ENCODE results near the gene EGLN3. TPM values are rescaled to one million over a fixed set of nuclear protein-coding genes. Genes with fewer than 3 reads are reported as not detected.
A peak's percentile ranks its signal among the peaks of the same experiment; 100 is the strongest.

EGLN3 gene
- total and polyA plus RNA-seq, 4 donors: 1.3 to 2.3 (median 1.5) TPM

DNA sequence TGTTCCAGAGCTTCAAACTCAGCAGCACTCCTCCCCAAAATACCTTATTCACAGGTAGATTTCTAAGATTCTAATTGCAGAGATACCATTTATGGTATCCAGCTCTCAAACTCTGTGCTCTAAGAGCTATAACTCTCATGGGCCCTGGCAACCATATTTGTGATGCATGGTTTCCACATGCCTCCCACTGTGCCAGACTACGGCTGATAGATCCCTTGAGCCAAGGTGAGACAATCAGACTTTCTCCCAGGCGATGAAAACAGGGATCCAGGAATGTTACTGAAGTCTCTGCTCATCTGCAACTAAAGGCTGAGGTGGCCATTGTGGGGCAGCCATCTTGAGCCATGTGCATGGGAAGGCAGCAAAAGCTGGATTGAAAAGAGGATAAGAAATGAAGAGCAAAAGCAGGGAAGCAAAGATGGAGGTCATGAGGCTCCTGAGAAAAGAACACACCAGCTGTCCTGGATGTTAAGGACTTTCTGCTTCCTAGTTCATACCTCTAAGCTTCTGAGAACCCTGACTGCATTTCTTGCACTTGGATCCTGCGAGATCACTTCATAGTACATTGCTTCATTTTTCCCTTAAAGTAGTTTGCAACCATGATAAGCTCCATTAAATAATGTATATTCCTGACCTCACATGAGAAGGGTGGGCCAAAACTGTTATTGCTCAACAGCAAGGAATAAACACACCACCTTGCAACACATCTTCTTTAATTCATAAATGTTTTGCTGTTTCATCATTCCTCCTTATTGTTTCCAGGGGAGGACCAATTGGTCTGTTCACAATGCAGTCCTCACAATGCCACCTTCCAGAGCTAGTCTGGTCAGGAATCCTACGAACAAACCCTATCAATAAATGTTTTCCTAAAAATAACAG lies 5.4 kb downstream of the EGLN3 start:
- Histone ChIP-seq H3K27ac (ENCODE audit: low read depth in 1 of 2, low read length in 2 of 2) (no peak overlapping the region), H3K36me3 (ENCODE audit: control insufficient read depth in 4 of 4, insufficient read depth in 3 of 4, low read depth in 1 of 4, low read length in 3 of 4) (no peaks in the 10 kb centered on the region), H3K9me3 (ENCODE audit: control insufficient read depth in 4 of 4, low read length in 3 of 4) (no peaks in the 10 kb centered on the region), H3K4me3 (ENCODE audit: low read depth in 1 of 3, low read length in 3 of 3) (no peak overlapping the region), H3K9ac (ENCODE audit: low read depth in 1 of 2, low read length in 2 of 2) (no peak overlapping the region), H3K27me3 (ENCODE audit: control insufficient read depth in 4 of 4, insufficient read depth in 4 of 4, low read length in 3 of 4) (no peaks in the 10 kb centered on the region), H3K4me1 (ENCODE audit: control insufficient read depth in 4 of 4, insufficient read depth in 4 of 4, low read length in 3 of 4) (peaks cover 0 to 4% (median 4%) of the 10 kb centered on the region in 4 donors)
- DNase-seq (ENCODE audit: low spot score): no peak
- WGBS: 92% methylated on average over 4 of the region's 4 CpGs
- no peak for TF ChIP-seq FOXA2 (IDR thresholded peaks at IDR 0.05)
- TF ChIP-seq TAF1 (conservative IDR thresholded peaks at IDR 0.05): no peak
- TF ChIP-seq RAD21 (IDR thresholded peaks at IDR 0.05): no peak
- TF ChIP-seq JUND (IDR thresholded peaks at IDR 0.05): no peak
- TF ChIP-seq FOXA1 (IDR thresholded peaks at IDR 0.05): no peak
- no peak for TF ChIP-seq RXRA (IDR thresholded peaks at IDR 0.05)
- TF ChIP-seq GABPA (IDR thresholded peaks at IDR 0.05 in 1 of 2, conservative IDR thresholded peaks at IDR 0.05 in 1 of 2): no peak
- TF ChIP-seq, protein P1, sequence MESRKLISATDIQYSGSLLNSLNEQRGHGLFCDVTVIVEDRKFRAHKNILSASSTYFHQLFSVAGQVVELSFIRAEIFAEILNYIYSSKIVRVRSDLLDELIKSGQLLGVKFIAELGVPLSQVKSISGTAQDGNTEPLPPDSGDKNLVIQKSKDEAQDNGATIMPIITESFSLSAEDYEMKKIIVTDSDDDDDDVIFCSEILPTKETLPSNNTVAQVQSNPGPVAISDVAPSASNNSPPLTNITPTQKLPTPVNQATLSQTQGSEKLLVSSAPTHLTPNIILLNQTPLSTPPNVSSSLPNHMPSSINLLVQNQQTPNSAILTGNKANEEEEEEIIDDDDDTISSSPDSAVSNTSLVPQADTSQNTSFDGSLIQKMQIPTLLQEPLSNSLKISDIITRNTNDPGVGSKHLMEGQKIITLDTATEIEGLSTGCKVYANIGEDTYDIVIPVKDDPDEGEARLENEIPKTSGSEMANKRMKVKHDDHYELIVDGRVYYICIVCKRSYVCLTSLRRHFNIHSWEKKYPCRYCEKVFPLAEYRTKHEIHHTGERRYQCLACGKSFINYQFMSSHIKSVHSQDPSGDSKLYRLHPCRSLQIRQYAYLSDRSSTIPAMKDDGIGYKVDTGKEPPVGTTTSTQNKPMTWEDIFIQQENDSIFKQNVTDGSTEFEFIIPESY (IDR thresholded peaks at IDR 0.05): no peak
- TF ChIP-seq, protein P2, sequence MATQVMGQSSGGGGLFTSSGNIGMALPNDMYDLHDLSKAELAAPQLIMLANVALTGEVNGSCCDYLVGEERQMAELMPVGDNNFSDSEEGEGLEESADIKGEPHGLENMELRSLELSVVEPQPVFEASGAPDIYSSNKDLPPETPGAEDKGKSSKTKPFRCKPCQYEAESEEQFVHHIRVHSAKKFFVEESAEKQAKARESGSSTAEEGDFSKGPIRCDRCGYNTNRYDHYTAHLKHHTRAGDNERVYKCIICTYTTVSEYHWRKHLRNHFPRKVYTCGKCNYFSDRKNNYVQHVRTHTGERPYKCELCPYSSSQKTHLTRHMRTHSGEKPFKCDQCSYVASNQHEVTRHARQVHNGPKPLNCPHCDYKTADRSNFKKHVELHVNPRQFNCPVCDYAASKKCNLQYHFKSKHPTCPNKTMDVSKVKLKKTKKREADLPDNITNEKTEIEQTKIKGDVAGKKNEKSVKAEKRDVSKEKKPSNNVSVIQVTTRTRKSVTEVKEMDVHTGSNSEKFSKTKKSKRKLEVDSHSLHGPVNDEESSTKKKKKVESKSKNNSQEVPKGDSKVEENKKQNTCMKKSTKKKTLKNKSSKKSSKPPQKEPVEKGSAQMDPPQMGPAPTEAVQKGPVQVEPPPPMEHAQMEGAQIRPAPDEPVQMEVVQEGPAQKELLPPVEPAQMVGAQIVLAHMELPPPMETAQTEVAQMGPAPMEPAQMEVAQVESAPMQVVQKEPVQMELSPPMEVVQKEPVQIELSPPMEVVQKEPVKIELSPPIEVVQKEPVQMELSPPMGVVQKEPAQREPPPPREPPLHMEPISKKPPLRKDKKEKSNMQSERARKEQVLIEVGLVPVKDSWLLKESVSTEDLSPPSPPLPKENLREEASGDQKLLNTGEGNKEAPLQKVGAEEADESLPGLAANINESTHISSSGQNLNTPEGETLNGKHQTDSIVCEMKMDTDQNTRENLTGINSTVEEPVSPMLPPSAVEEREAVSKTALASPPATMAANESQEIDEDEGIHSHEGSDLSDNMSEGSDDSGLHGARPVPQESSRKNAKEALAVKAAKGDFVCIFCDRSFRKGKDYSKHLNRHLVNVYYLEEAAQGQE (IDR thresholded peaks at IDR 0.05): no peak

DNA sequence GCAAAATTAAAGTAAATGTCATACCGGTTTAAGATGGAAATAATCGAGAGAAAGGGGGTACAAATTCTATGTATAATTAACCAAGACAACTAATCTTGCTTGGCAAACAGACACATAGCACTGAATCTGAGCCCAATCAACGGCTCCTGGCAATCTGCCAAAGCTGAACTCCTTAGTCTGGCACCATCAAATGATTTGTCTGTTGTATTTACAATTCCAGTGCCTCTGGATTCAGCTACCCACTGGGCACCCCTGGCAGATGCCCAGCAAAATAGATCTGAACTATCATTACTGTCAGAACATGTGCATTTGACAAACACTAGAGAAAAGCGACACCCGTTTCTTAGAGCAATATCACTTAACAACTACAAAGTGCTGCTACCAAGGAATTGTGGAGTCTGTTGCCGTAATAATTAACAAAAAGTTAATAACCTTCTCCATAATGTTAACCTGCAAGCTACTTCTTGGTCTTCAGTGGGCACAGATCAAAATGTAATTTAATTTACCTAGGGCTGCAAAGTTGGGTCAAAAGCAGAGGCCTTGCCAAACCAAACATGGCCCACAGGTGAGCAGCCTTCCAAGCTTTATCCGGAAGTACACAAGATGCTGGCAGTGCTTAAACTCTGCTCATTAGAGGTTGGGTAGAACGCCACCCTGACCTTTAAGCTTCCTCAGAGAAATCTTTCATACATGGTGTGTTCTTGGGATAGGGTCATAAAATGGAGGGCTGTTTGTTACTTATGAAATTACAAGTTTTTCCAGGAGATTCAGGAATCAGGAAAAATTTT lies 7.6 kb downstream of the EGLN3 start:
- peak; percentile 46 for DNase-seq (ENCODE audit: low spot score)
- 48% methylated on average over 8 of the region's 8 CpGs for WGBS
- H3K27me3 ChIP-seq (ENCODE audit: control insufficient read depth in 4 of 4, insufficient read depth in 4 of 4, low read length in 3 of 4): no peaks in the 10 kb centered on the region
- H3K9me3 ChIP-seq (ENCODE audit: control insufficient read depth in 4 of 4, low read length in 3 of 4): no peaks in the 10 kb centered on the region
- H3K27ac ChIP-seq (ENCODE audit: low read depth in 1 of 2, low read length in 2 of 2): no peak overlapping the region
- H3K4me3 ChIP-seq (ENCODE audit: low read depth in 1 of 3, low read length in 3 of 3): no peak overlapping the region
- H3K4me1 ChIP-seq (ENCODE audit: control insufficient read depth in 4 of 4, insufficient read depth in 4 of 4, low read length in 3 of 4): no peaks in the 10 kb centered on the region
- no peak overlapping the region for H3K9ac ChIP-seq (ENCODE audit: low read depth in 1 of 2, low read length in 2 of 2)
- TF ChIP-seq HNF4G (IDR thresholded peaks at IDR 0.05) (no peak), FOXA1 (IDR thresholded peaks at IDR 0.05) (no peak), FOXA2 (IDR thresholded peaks at IDR 0.05) (no peak), GABPA (IDR thresholded peaks at IDR 0.05 in 1 of 2, conservative IDR thresholded peaks at IDR 0.05 in 1 of 2) (no peak), SP1 (IDR thresholded peaks at IDR 0.05) (no peak), RXRA (IDR thresholded peaks at IDR 0.05) (no peak), HNF4A (conservative IDR thresholded peaks at IDR 0.05) (no peak), NR2F2 (IDR thresholded peaks at IDR 0.05) (no peak), TAF1 (conservative IDR thresholded peaks at IDR 0.05) (no peak), YY1 (IDR thresholded peaks at IDR 0.05) (no peak)
- TF ChIP-seq, protein P3, sequence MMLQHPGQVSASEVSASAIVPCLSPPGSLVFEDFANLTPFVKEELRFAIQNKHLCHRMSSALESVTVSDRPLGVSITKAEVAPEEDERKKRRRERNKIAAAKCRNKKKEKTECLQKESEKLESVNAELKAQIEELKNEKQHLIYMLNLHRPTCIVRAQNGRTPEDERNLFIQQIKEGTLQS (IDR thresholded peaks at IDR 0.05): no peak
- H3K36me3 ChIP-seq (ENCODE audit: control insufficient read depth in 4 of 4, insufficient read depth in 3 of 4, low read depth in 1 of 4, low read length in 3 of 4): no peaks in the 10 kb centered on the region

Measured in liver (tissue), 9 donors.